ENCODE measurements around the gene FHIT. TPM values are rescaled to one million over a fixed set of nuclear protein-coding genes. Genes with fewer than 3 reads are reported as not detected.

FHIT gene
- total RNA-seq, 4 donors from 2014 or later, result 0.72 to 5.2 (median 2.1) TPM

GRCh38 chr3:60260546-60260945, 990.7 kb downstream of the FHIT start:
- DNase-seq, result no peak
- intact Hi-C loops (cut with DNase I; ENCODE audit: low total_unique reads) (no loop called here), in situ Hi-C loops (cut with MboI; ENCODE audit: low sequenced_read_pairs in 4 of 4) (no loop called here)
- Histone ChIP-seq H3K9me3 (no peaks in the 10 kb centered on the region), H3K36me3 (no peaks in the 10 kb centered on the region), H3K27ac (no peak overlapping the region), H3K4me1 (no peaks in the 10 kb centered on the region), H3K27me3 (no peaks in the 10 kb centered on the region), H3K4me3 (no peak overlapping the region)
- TF ChIP-seq POLR2A (IDR thresholded peaks at IDR 0.05) (no peak), CTCF (IDR thresholded peaks at IDR 0.05 in 4 of 5, conservative IDR thresholded peaks at IDR 0.05 in 1 of 5) (no peak)
- ATAC-seq, result no peak

GRCh38 chr3:60250810-60251209, 1000.4 kb downstream of the FHIT start:
- no peak for TF ChIP-seq POLR2A (IDR thresholded peaks at IDR 0.05)
- TF ChIP-seq CTCF (IDR thresholded peaks at IDR 0.05 in 4 of 5, conservative IDR thresholded peaks at IDR 0.05 in 1 of 5), result no peak
- Histone ChIP-seq H3K4me3 (no peak overlapping the region), H3K27ac (no peak overlapping the region), H3K9me3 (no peaks in the 10 kb centered on the region), H3K4me1 (no peaks in the 10 kb centered on the region), H3K36me3 (no peaks in the 10 kb centered on the region), H3K27me3 (no peaks in the 10 kb centered on the region)
- in situ Hi-C loops (cut with MboI; ENCODE audit: low sequenced_read_pairs in 4 of 4), result no loop called here
- ATAC-seq (no peak), DNase-seq (no peak)
- intact Hi-C loops (cut with DNase I; ENCODE audit: low total_unique reads), result no loop called here

GRCh38 chr3:60250206-60250605, 1001.0 kb downstream of the FHIT start:
- Histone ChIP-seq H3K27me3 (no peaks in the 10 kb centered on the region), H3K4me3 (no peak overlapping the region), H3K9me3 (no peaks in the 10 kb centered on the region), H3K27ac (no peak overlapping the region), H3K4me1 (no peaks in the 10 kb centered on the region), H3K36me3 (no peaks in the 10 kb centered on the region)
- in situ Hi-C loops (cut with MboI; ENCODE audit: low sequenced_read_pairs in 4 of 4), result no loop called here
- intact Hi-C loops (cut with DNase I; ENCODE audit: low total_unique reads), result no loop called here
- no peak for ATAC-seq
- DNase-seq, result no peak
- TF ChIP-seq CTCF (IDR thresholded peaks at IDR 0.05 in 4 of 5, conservative IDR thresholded peaks at IDR 0.05 in 1 of 5), result no peak
- no peak for TF ChIP-seq POLR2A (IDR thresholded peaks at IDR 0.05)

- ATAC-seq, result no peak
- DNase-seq, result no peak
- in situ Hi-C loops (cut with MboI; ENCODE audit: low sequenced_read_pairs in 4 of 4), result no loop called here
- intact Hi-C loops (cut with DNase I; ENCODE audit: low total_unique reads), result no loop called here
- H3K36me3 ChIP-seq, result no peaks in the 10 kb centered on the region
- H3K27me3 ChIP-seq, result no peaks in the 10 kb centered on the region
- no peak overlapping the region for H3K27ac ChIP-seq
- TF ChIP-seq POLR2A (IDR thresholded peaks at IDR 0.05) (no peak), CTCF (IDR thresholded peaks at IDR 0.05 in 4 of 5, conservative IDR thresholded peaks at IDR 0.05 in 1 of 5) (no peak)
- H3K4me3 ChIP-seq, result no peak overlapping the region
- H3K9me3 ChIP-seq, result no peaks in the 10 kb centered on the region
- no peaks in the 10 kb centered on the region for H3K4me1 ChIP-seq
Measured at GRCh38 chr3:60246361-60246760, 1004.9 kb downstream of the FHIT start.

- Histone ChIP-seq H3K36me3 (no peaks in the 10 kb centered on the region), H3K4me1 (no peaks in the 10 kb centered on the region), H3K4me3 (no peak overlapping the region), H3K9me3 (no peaks in the 10 kb centered on the region), H3K27ac (no peak overlapping the region), H3K27me3 (no peaks in the 10 kb centered on the region)
- in situ Hi-C loops (cut with MboI; ENCODE audit: low sequenced_read_pairs in 4 of 4) (no loop called here), intact Hi-C loops (cut with DNase I; ENCODE audit: low total_unique reads) (no loop called here)
- no peak for ATAC-seq
- no peak for DNase-seq
- TF ChIP-seq CTCF (IDR thresholded peaks at IDR 0.05 in 4 of 5, conservative IDR thresholded peaks at IDR 0.05 in 1 of 5), result no peak
- no peak for TF ChIP-seq POLR2A (IDR thresholded peaks at IDR 0.05)
Measured at GRCh38 chr3:60243456-60243855, 1007.8 kb downstream of the FHIT start.
